ENCODE measurements around the gene EEF1B2.

GRCh38 chr2:206211657-206212255, 52.1 kb downstream of the EEF1B2 start:
- no peak for TF ChIP-seq CTCF (optimal IDR thresholded peaks at IDR 0.05 in 1 of 3, IDR thresholded peaks at IDR 0.05 in 1 of 3, conservative IDR thresholded peaks at IDR 0.05 in 1 of 3; ENCODE audit: extremely low read depth in 1 of 3, insufficient read depth in 2 of 3, low read length in 3 of 3)
- TF ChIP-seq EZH2 (IDR thresholded peaks at IDR 0.05; ENCODE audit: low read length), result no peak
